H1 (cell line): ENCODE data around the gene PRC1. TPM values are rescaled to one million over a fixed set of nuclear protein-coding genes. Genes with fewer than 3 reads are reported as not detected.

Experiments used
- CTCF ChIA-PET: fragments of 300-600 bp; sonication (Branson Sonifier 250); formaldehyde crosslinking; loops from one replicate; lab custom pipeline; 2021; ENCODE audit not compliant: partially characterized antibody; lab: Charles Lee
- POLR2A ChIA-PET: fragments of 300-600 bp; sonication (Branson Sonifier 250); formaldehyde crosslinking; loops from one replicate; lab custom pipeline; 2021; ENCODE audit warnings: inconsistent platforms; ENCODE audit not compliant: partially characterized antibody; lab: Charles Lee
- DNase-seq, 2 experiments: peaks; one replicate each; pipeline versions ENCODE4 v3.0.0 to v3.0.0-alpha.2; 2010 to 2022; ENCODE audit warnings: low spot score in 2 of 2, low read depth in 1 of 2, mixed read lengths in 1 of 2
- FAIRE-seq: peaks from 2 replicates; lab custom pipeline; 2011; peaks lifted over from hg19 to GRCh38; lab: Jason Lieb, UNC
- H2AFZ ChIP-seq: 2 replicates; pipeline ENCODE4 v1.8.1; 2012; ENCODE audit warnings: low read length, inconsistent platforms
- H2AK5ac ChIP-seq: 2 replicates; pipeline ENCODE4 v1.6.1; 2013; ENCODE audit warnings: low read depth, low read length
- H2BK120ac ChIP-seq: replicated peaks from 2 replicates; pipeline ENCODE3; 2013; ENCODE audit warnings: low read depth, low read length, inconsistent platforms
- H2BK12ac ChIP-seq: 2 replicates; pipeline ENCODE4 v1.6.1; 2013; ENCODE audit warnings: low read depth, low read length
- H2BK15ac ChIP-seq: 2 replicates; pipeline ENCODE4 v1.6.1; 2013; ENCODE audit warnings: low read length
- H2BK20ac ChIP-seq: 2 replicates; pipeline ENCODE4 v1.6.1; 2013; ENCODE audit warnings: low read length
- H2BK5ac ChIP-seq: 2 replicates; pipeline ENCODE4 v1.6.1; 2013; ENCODE audit warnings: low read depth, low read length
- H3K14ac ChIP-seq: 2 replicates; pipeline ENCODE4 v1.6.1; 2013; ENCODE audit warnings: inconsistent platforms; ENCODE audit not compliant: insufficient read length
- H3K18ac ChIP-seq: 2 replicates; pipeline ENCODE4 v1.6.1; 2013; ENCODE audit warnings: low read length; ENCODE audit errors: extremely low read depth
- H3K23ac ChIP-seq: 2 replicates; pipeline ENCODE4 v1.6.1; 2013; ENCODE audit warnings: inconsistent platforms; ENCODE audit not compliant: insufficient read length
- H3K23me2 ChIP-seq: 2 replicates; pipeline ENCODE4 v1.6.1; 2013; ENCODE audit warnings: low read depth, low read length
- H3K27ac ChIP-seq: 2 replicates; pipeline ENCODE4 v1.6.1; 2011; ENCODE audit warnings: low read depth, low read length, inconsistent platforms
- H3K27me3 ChIP-seq, 4 experiments: replicated peaks in 1 of 4; 1 replicate in 1 of 4; 2 replicates in 3 of 4; pipeline versions ENCODE4 v1.6.1 to v1.8.1; 2011 to 2013; ENCODE audit warnings: low read length in 3 of 4, mild to moderate bottlenecking in 3 of 4, inconsistent platforms in 2 of 4, mixed read lengths in 2 of 4, moderate library complexity in 1 of 4; ENCODE audit not compliant: control insufficient read depth in 3 of 4, insufficient read depth in 3 of 4; ENCODE audit errors: extremely low read depth in 1 of 4
- H3K36me3 ChIP-seq, 4 experiments: 2 replicates each; pipeline versions ENCODE4 v1.6.1 to v1.8.1; 2011 to 2013; ENCODE audit warnings: mild to moderate bottlenecking in 4 of 4, low read length in 3 of 4, moderate library complexity in 2 of 4, control low read depth in 1 of 4, inconsistent platforms in 1 of 4; ENCODE audit not compliant: insufficient read depth in 4 of 4, control insufficient read depth in 2 of 4
- H3K4ac ChIP-seq: replicated peaks from 2 replicates; pipeline ENCODE3; 2013; ENCODE audit warnings: low read length, low read depth, mixed read lengths, inconsistent platforms; ENCODE audit not compliant: insufficient read length
- H3K4me1 ChIP-seq, 4 experiments: replicated peaks in 1 of 4; 1 replicate in 1 of 4; 2 replicates in 3 of 4; pipeline versions ENCODE4 v1.6.1 to v1.8.1; 2011 to 2013; ENCODE audit warnings: low read length in 3 of 4, inconsistent platforms in 2 of 4, mixed read lengths in 1 of 4; ENCODE audit not compliant: insufficient read depth in 4 of 4, control insufficient read depth in 3 of 4
- H3K4me2 ChIP-seq, 2 experiments: 2 replicates each; pipeline versions ENCODE4 v1.6.1 to v1.8.1; 2011 to 2013; ENCODE audit warnings: low read depth in 2 of 2, low read length in 2 of 2, control low read depth in 1 of 2, inconsistent platforms in 1 of 2, mild to moderate bottlenecking in 1 of 2; ENCODE audit not compliant: insufficient read depth in 1 of 2
- H3K4me3 ChIP-seq, 4 experiments: fragments of 200-600, 300-600 bp in 1 of 4; sonication (generic), shearing (Covaris generic), sonication (Bioruptor Twin) in 1 of 4; 2 replicates each; pipeline versions ENCODE4 v1.5.1 to v1.8.1; 2011 to 2016; ENCODE audit warnings: low read length in 4 of 4, low read depth in 3 of 4, control low read depth in 2 of 4, inconsistent platforms in 2 of 4, mild to moderate bottlenecking in 2 of 4, mixed read lengths in 1 of 4, moderate library complexity in 1 of 4; ENCODE audit not compliant: insufficient read depth in 2 of 4; ENCODE audit errors: extremely low read depth in 1 of 4
- H3K56ac ChIP-seq: replicated peaks from 2 replicates; pipeline ENCODE3; 2013; ENCODE audit warnings: low read depth, mild to moderate bottlenecking, mixed read lengths, low read length, inconsistent platforms; ENCODE audit not compliant: insufficient read length
- H3K79me1 ChIP-seq: 2 replicates; pipeline ENCODE4 v1.6.1; 2013; ENCODE audit warnings: low read depth, low read length, control low read depth
- H3K79me2 ChIP-seq, 2 experiments: 2 replicates each; pipeline versions ENCODE4 v1.6.1 to v1.8.1; 2012 to 2013; ENCODE audit warnings: low read length in 2 of 2, mild to moderate bottlenecking in 2 of 2, inconsistent platforms in 1 of 2; ENCODE audit not compliant: insufficient read depth in 2 of 2, control insufficient read depth in 1 of 2
- H3K9ac ChIP-seq, 4 experiments: replicated peaks in 1 of 4; 1 replicate in 1 of 4; 2 replicates in 3 of 4; pipeline versions ENCODE4 v1.6.1 to v1.8.1; 2011 to 2013; ENCODE audit warnings: low read depth in 3 of 4, low read length in 3 of 4, control low read depth in 2 of 4, mild to moderate bottlenecking in 2 of 4, moderate library complexity in 2 of 4, inconsistent platforms in 1 of 4; ENCODE audit errors: extremely low read depth in 1 of 4
- H3K9me3 ChIP-seq, 2 experiments: 2 replicates each; pipeline versions ENCODE4 v1.6.1 to v1.8.1; 2012 to 2013; ENCODE audit warnings: mild to moderate bottlenecking in 2 of 2, moderate library complexity in 2 of 2, control low read depth in 1 of 2, inconsistent platforms in 1 of 2, low read depth in 1 of 2, low read length in 1 of 2, mixed read lengths in 1 of 2; ENCODE audit not compliant: insufficient read depth in 2 of 2
- H4K20me1 ChIP-seq, 2 experiments: replicated peaks in 1 of 2; 2 replicates each; pipeline versions ENCODE3 to v1.8.1; 2011 to 2013; ENCODE audit warnings: inconsistent platforms in 2 of 2, low read length in 2 of 2, mild to moderate bottlenecking in 1 of 2; ENCODE audit not compliant: insufficient read depth in 2 of 2, control insufficient read depth in 1 of 2
- H4K5ac ChIP-seq: 2 replicates; pipeline ENCODE4 v1.6.1; 2013; ENCODE audit warnings: low read length, low read depth, mixed read lengths, inconsistent platforms; ENCODE audit not compliant: insufficient read length
- H4K8ac ChIP-seq: 2 replicates; pipeline ENCODE4 v1.8.0; 2013; ENCODE audit warnings: mild to moderate bottlenecking, moderate library complexity, low read length, inconsistent platforms; ENCODE audit not compliant: insufficient read depth; ENCODE audit errors: extremely low read depth
- H4K91ac ChIP-seq: replicated peaks from 2 replicates; pipeline ENCODE3; 2013; ENCODE audit warnings: low read length, mixed read lengths, inconsistent platforms; ENCODE audit not compliant: insufficient read length
- BCL11A ChIP-seq, 2 experiments: IDR thresholded peaks; one replicate each; pipeline ENCODE4 v1.6.1; 2011; ENCODE audit warnings: low read depth in 2 of 2, low read length in 2 of 2, mild to moderate bottlenecking in 2 of 2
- EP300 ChIP-seq, 2 experiments: IDR thresholded peaks; 1 replicate in 1 of 2; 2 replicates in 1 of 2; pipeline ENCODE4 v1.6.1; 2011 to 2012; ENCODE audit warnings: low read depth in 2 of 2, low read length in 2 of 2, mild to moderate bottlenecking in 2 of 2, borderline replicate concordance in 1 of 2, inconsistent platforms in 1 of 2, moderate library complexity in 1 of 2
- HDAC6 ChIP-seq: IDR thresholded peaks from one replicate; pipeline ENCODE4 v1.7.1; 2012; ENCODE audit warnings: low read depth, mild to moderate bottlenecking, inconsistent platforms, low read length, moderate library complexity
- SP4 ChIP-seq: IDR thresholded peaks from 2 replicates; pipeline ENCODE4 v1.6.1; 2012; ENCODE audit warnings: low read length, inconsistent platforms
- TEAD4 ChIP-seq: IDR thresholded peaks from 2 replicates; pipeline ENCODE4 v1.6.1; 2012; ENCODE audit warnings: low read depth, low read length, inconsistent platforms, mixed read lengths
- ZNF274 ChIP-seq: IDR thresholded peaks from 2 replicates; pipeline ENCODE4 v1.7.0; 2012; ENCODE audit warnings: low read length, borderline replicate concordance; ENCODE audit errors: extremely low read depth
- WGBS, 2 experiments: shearing (Covaris generic) in 1 of 2; methylation state at CpG; one replicate each; pipeline versions ENCODE4 v1.1.6 to v1.1.7; 2013 to 2015; ENCODE audit warnings: low lambda C conversion rate in 2 of 2, mixed read lengths in 2 of 2, inconsistent platforms in 1 of 2, low coverage in 1 of 2, missing lambda C conversion rate in 1 of 2; ENCODE audit not compliant: insufficient replicate concordance in 2 of 2, insufficient coverage in 1 of 2, insufficient read length in 1 of 2; ENCODE audit errors: extremely low coverage in 1 of 2, missing lambda C conversion rate in 1 of 2; 5-methylcytosine and 5-hydroxymethylcytosine counted together
- polyA plus RNA-seq, 7 experiments: library from polyadenylated mRNA; depleted of rRNA in 3 of 7; stranded (reverse) in 5 of 7; unstranded in 2 of 7; fragments of >200 nt in 5 of 7; fragments of 200-250 nt in 2 of 7; gene quantifications; 1 replicate in 5 of 7; 2 replicates in 1 of 7; 4 replicates in 1 of 7; pipeline versions ENCODE4 v1.2.1 to v1.2.3, GENCODE V29; 2011 to 2013; ENCODE audit warnings: missing spikeins in 2 of 7, mixed read lengths in 2 of 7
- total RNA-seq: library from RNA; stranded (reverse); fragmentation: NEBNext Ultra II Directional; extraction: Animal tissue kit (Norgen Biotek cat#: 25700); gene quantifications from 2 replicates; pipeline ENCODE4 v1.2.1, GENCODE V29; 2021

The PRC1 gene
- total and polyA plus RNA-seq, 2 of the 8 experiments (the other 6 are each of a cell fraction or from before 2014, with no cell fraction given): 90.7 to 181 TPM

DNA sequence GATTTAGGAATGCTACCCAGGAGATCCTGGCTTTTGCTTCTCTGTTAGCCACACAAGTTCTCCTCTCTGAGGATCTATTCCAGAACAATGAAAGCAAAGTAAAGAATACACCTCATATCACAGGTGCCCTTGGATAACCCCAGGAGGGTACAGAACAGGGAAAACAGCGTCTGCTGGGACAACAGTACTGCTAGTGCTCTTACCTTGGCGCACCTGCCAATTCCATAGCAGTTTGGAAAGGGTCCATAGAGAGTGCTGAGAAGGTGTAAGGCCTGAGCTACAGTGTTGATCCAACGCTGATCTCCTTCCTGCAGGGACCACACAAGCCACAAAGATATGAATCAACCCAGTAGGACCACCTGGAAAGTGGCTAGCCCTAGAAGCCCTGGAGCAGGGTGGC is 12.9 kb upstream of the PRC1 start:
- Histone ChIP-seq H3K27ac (no peak overlapping the region), H3K23ac (no peak overlapping the region), H3K79me2 (no peaks in the 10 kb centered on the region), H3K18ac (no peak overlapping the region), H3K9me3 (no peaks in the 10 kb centered on the region), H3K27me3 (no peaks in the 10 kb centered on the region), H2BK20ac (no peak overlapping the region), H3K36me3 (peaks cover 0 to 47% (median 28%) of the 10 kb centered on the region in 4 experiments; a peak in 6 of 8 replicates)
- CTCF ChIA-PET: interaction anchor here (6.3 kb wide), 1 partner anchor 27 kb away, joined by 22 read pairs; no protein-coding TSS in a partner anchor
- no peak for DNase-seq
- POLR2A ChIA-PET: interaction anchor here (1.3 kb wide), 1 partner anchor 15 kb away, joined by 4 read pairs; the partner anchor contains the start of gene VPS33B
- TF ChIP-seq TEAD4 (no peak), SP4 (no peak), HDAC6 (no peak), EP300 (IDR thresholded peaks at IDR 0.05; ENCODE audit: borderline replicate concordance in 1 of 2, low read depth in 2 of 2, low read length in 2 of 2) (no peak), ZNF274 (no peak), BCL11A (IDR thresholded peaks at IDR 0.05; ENCODE audit: low read depth in 2 of 2, low read length in 2 of 2) (no peak)
- TF ChIP-seq, all 59 proteins: peak for 0
- H3K4me3 ChIP-seq: no peak overlapping the region
- no peak for FAIRE-seq
- H3K9ac ChIP-seq: no peak overlapping the region
- no peak overlapping the region for H2AK5ac ChIP-seq
- H2AFZ ChIP-seq: no peak overlapping the region
- H4K91ac ChIP-seq: no peak overlapping the region
- 0 out of 2 replicates have a peak, but pooled peaks cover 2% of the 10 kb centered on the region for H3K23me2 ChIP-seq
- no peaks in the 10 kb centered on the region for H3K79me1 ChIP-seq
- no peak overlapping the region for H4K5ac ChIP-seq
- H3K14ac ChIP-seq: no peak overlapping the region
- no peak overlapping the region for H2BK12ac ChIP-seq
- H4K8ac ChIP-seq: no peak overlapping the region
- H3K4ac ChIP-seq: no peak overlapping the region
- H4K20me1 ChIP-seq: peaks cover 0 to 3% of the 10 kb centered on the region in 2 experiments
- no peak overlapping the region for H2BK15ac ChIP-seq
- no peak overlapping the region for H2BK120ac ChIP-seq
- H3K4me1 ChIP-seq: no peaks in the 10 kb centered on the region
- H3K4me2 ChIP-seq: no peak overlapping the region
- no peak overlapping the region for H3K56ac ChIP-seq
- no peak overlapping the region for H2BK5ac ChIP-seq
- 87% methylated on average over 3 of the region's 3 CpGs; no CpG with 5 or more reads in 1 of the 2 experiments for WGBS, 2 experiments
